AG04450 (cell line): ENCODE measurements around the gene LSM6. TPM values are rescaled to one million over a fixed set of nuclear protein-coding genes. Genes with fewer than 3 reads are reported as not detected.

Experiments
- CTCF ChIA-PET: fragments of 300-600, 350-600 bp; formaldehyde crosslinking; extraction: SDS; loops from one replicate; lab custom pipeline; 2022; ENCODE audit warnings: antibody characterized with exemption, inconsistent platforms; lab: Charles Lee
- POLR2A ChIA-PET: fragments of 350-600 bp; formaldehyde crosslinking; extraction: SDS; loops from one replicate; lab custom pipeline; 2021; ENCODE audit warnings: antibody characterized with exemption, inconsistent platforms; lab: Yijun Ruan, JAX
- DNase-seq: peaks from one replicate; pipeline ENCODE4 v3.0.0-alpha.2; 2011; ENCODE audit warnings: low read depth, low spot score
- H3K27ac ChIP-seq: one replicate; pipeline ENCODE4 v1.5.1; 2012; ENCODE audit warnings: low read depth, low read length, control low read depth
- H3K27me3 ChIP-seq: one replicate; pipeline ENCODE4 v1.6.0; 2012; ENCODE audit warnings: low read length; ENCODE audit not compliant: control insufficient read depth, insufficient read depth
- H3K4me3 ChIP-seq: 2 replicates; pipeline ENCODE4 v1.5.1; 2011; ENCODE audit warnings: mild to moderate bottlenecking, low read depth, low read length, control low read depth
- H3K9me3 ChIP-seq: 2 replicates; pipeline ENCODE4 v1.5.1; 2012; ENCODE audit warnings: low read length; ENCODE audit not compliant: control insufficient read depth, insufficient read depth
- polyA plus RNA-seq: library from polyadenylated mRNA; depleted of rRNA; stranded (reverse); fragments of >200 nt; gene quantifications from 2 replicates; pipeline ENCODE4 v1.2.3, GENCODE V29; 2011
- TF ChIP-seq, protein P1 (sequence below): IDR thresholded peaks from 2 replicates; pipeline ENCODE4 v1.5.1; 2011; ENCODE audit warnings: low read depth, low read length, control low read depth, inconsistent platforms

LSM6 gene
- polyA plus RNA-seq, 1 experiment, result 17.6 TPM

DNA sequence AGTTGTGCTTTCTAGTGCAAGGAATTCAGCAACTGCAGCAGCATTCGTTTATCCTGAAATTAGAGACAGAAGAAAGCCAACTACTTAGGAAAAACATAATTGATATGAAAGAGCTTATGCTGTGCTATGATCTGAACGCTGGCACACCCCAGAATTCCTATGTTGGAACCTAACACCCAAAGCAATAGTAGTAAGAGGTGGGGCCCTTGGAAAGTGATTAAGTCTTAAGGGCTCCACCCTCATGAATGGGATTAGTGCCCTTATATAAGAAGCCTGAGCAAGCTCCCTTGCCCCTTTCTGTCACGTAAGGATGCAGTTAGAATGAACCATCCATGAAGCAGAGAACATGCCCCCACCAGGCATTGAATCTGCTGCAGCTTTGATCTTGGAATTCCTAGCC, 5.4 kb upstream of the LSM6 start:
- TF ChIP-seq, protein P1, sequence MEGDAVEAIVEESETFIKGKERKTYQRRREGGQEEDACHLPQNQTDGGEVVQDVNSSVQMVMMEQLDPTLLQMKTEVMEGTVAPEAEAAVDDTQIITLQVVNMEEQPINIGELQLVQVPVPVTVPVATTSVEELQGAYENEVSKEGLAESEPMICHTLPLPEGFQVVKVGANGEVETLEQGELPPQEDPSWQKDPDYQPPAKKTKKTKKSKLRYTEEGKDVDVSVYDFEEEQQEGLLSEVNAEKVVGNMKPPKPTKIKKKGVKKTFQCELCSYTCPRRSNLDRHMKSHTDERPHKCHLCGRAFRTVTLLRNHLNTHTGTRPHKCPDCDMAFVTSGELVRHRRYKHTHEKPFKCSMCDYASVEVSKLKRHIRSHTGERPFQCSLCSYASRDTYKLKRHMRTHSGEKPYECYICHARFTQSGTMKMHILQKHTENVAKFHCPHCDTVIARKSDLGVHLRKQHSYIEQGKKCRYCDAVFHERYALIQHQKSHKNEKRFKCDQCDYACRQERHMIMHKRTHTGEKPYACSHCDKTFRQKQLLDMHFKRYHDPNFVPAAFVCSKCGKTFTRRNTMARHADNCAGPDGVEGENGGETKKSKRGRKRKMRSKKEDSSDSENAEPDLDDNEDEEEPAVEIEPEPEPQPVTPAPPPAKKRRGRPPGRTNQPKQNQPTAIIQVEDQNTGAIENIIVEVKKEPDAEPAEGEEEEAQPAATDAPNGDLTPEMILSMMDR, result no peak
- ChIA-PET POLR2A (no interaction called here), CTCF (no interaction called here)
- Histone ChIP-seq H3K4me3 (no peak overlapping the region), H3K9me3 (no peaks in the 10 kb centered on the region), H3K27me3 (no peaks in the 10 kb centered on the region), H3K27ac (no peak overlapping the region)
- no peak for DNase-seq

DNA sequence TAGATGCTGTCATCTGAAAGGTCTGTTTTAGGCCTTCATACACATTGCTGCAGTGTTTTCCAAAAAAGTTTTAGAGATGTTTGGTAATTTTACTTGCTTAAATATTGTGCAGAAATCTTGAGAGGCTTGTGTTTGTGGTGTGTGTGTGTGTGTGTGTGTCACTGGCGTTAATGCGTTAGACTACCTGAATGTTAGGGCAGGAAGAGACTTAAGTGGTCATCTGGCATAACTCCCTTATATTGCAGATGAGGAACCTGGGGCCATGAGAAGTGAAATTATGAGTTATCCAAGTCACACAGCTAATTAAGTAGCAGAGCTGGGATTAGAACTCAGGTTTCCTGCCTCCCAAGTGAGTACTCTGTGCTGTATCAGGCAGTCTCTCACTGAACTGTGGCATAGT, 1.4 kb downstream of the LSM6 start:
- ChIA-PET CTCF (no interaction called here), POLR2A (no interaction called here)
- no peak for DNase-seq
- Histone ChIP-seq H3K9me3 (no peaks in the 10 kb centered on the region), H3K4me3 (peak overlapping the region; percentile 78), H3K27me3 (no peaks in the 10 kb centered on the region), H3K27ac (no peak overlapping the region)
- TF ChIP-seq, protein P1, result no peak

DNA sequence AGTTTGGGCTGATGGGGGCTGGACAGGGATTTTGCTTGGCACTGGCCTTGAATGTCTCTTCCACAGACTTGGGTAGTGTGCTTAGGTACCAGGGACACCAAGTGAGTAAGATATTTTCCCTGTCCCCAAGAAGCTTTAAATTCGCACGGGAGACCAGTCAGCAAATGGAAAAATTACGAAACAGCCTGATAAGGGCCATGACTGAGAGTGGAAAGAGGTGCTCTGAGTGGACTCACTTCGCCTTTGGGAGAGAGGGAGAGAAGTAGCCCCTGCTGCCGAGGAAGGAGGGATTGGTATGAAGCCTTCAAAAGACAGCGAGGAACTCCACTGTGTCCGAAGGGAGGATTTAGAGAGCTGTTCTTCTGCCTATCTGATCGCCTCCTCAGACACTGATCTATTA, 2.6 kb downstream of the LSM6 start:
- Histone ChIP-seq H3K27ac (no peak overlapping the region), H3K27me3 (no peaks in the 10 kb centered on the region), H3K4me3 (no peak overlapping the region), H3K9me3 (no peaks in the 10 kb centered on the region)
- no peak for DNase-seq
- TF ChIP-seq, protein P1, result no peak
- POLR2A ChIA-PET, result no interaction called here
- CTCF ChIA-PET, result no interaction called here

DNA sequence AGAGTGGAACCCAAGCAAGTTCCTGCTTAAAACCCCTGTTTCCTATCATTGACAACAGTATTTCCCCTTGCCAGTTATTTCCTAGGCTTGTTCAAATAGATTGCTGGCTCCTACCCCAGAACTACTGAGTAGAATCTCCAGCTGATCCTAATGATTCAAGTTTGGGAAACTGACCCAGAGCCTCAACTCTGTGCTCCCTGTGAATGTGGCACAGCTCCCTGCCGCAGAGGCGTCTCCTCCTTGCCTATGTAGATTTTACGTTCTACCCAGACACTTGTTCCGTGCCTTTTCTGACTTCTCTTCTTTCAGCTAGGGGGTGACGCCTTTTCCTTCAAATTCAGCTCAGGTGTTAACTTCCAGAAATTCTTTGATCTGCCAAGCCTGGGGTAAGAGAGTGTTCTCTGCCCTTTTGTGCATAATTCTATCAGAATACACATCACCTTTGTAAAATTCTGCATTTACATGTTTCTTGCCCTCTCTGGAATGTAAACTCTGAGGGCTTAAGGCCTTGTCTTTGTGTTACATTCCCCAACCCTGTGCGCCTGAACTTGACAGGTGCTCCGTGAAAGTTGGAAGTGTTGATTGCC, 4.4 kb downstream of the LSM6 start:
- DNase-seq, result no peak
- no peak overlapping the region for H3K27ac ChIP-seq
- ChIA-PET POLR2A (no interaction called here), CTCF (interaction anchor here (1.2 kb wide), 1 partner anchor 63 kb away, joined by 4 read pairs; no protein-coding TSS in a partner anchor)
- TF ChIP-seq, protein P1, result no peak
- no peaks in the 10 kb centered on the region for H3K9me3 ChIP-seq
- H3K4me3 ChIP-seq, result no peak overlapping the region
- no peaks in the 10 kb centered on the region for H3K27me3 ChIP-seq

DNA sequence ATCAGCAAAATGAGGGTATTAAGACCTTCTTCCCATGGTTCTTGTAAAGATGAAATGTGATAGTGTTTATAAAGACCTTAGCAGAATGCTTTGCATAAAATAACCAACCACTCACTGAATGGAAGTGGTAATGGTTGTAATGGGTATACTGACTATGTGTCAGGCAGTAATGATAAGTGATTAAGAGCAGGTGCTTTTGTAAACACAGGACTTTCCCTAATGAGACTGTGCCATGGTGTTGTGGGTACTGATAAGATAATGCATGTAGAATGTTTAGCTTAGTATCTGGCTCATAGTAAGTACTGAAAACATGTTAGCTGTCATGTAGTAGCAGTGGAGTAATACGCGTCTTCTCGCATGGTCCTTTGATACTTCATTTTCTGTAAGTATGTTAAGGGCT, 6.9 kb downstream of the LSM6 start:
- POLR2A ChIA-PET, result no interaction called here
- H3K27me3 ChIP-seq, result no peaks in the 10 kb centered on the region
- H3K4me3 ChIP-seq, result no peak overlapping the region
- CTCF ChIA-PET, result no interaction called here
- no peaks in the 10 kb centered on the region for H3K9me3 ChIP-seq
- TF ChIP-seq, protein P1, result no peak
- H3K27ac ChIP-seq, result no peak overlapping the region
- no peak for DNase-seq
